ENCODE data around the gene FAM181A. TPM values are rescaled to one million over a fixed set of nuclear protein-coding genes. Genes with fewer than 3 reads are reported as not detected.

Gene FAM181A
- total and polyA plus RNA-seq, 7 donors: not detected

- Histone ChIP-seq H3K27me3 (no peaks in the 10 kb centered on the region), H3K27ac (peak overlapping the region; percentile 77 to 92 (median 80)), H3K36me3 (peaks cover 15 to 62% (median 29%) of the 10 kb centered on the region in 4 donors), H3K9me3 (no peaks in the 10 kb centered on the region), H3K4me3 (no peak overlapping the region), H3K4me1 (peaks cover 0 to 72% (median 64%) of the 10 kb centered on the region in 4 donors)
- intact Hi-C loops (cut with DNase I): no loop called here
- WGBS, 2 donors: 81 to 83% methylated on average over 18 of the region's 18 CpGs
- TF ChIP-seq EP300 (IDR thresholded peaks at IDR 0.05): no peak
- TF ChIP-seq POLR2A (IDR thresholded peaks at IDR 0.05): no peak
- TF ChIP-seq POLR2AphosphoS5 (IDR thresholded peaks at IDR 0.05): no peak
- TF ChIP-seq CTCF (IDR thresholded peaks at IDR 0.05): no peak
- no peak for DNase-seq
These were observed 26.8 kb downstream of the FAM181A start for GRCh38 chr14:93953739-93954515.

GRCh38 chr14:93954516-93954830 is 27.3 kb downstream of the FAM181A start:
- 78 to 83% methylated on average over 4 of the region's 4 CpGs for WGBS, 2 donors
- TF ChIP-seq CTCF (IDR thresholded peaks at IDR 0.05) (no peak), EP300 (IDR thresholded peaks at IDR 0.05) (no peak), POLR2AphosphoS5 (IDR thresholded peaks at IDR 0.05) (no peak), POLR2A (IDR thresholded peaks at IDR 0.05) (no peak)
- H3K4me1 ChIP-seq: peaks cover 0 to 77% (median 69%) of the 10 kb centered on the region in 4 donors
- no peaks in the 10 kb centered on the region for H3K9me3 ChIP-seq
- H3K4me3 ChIP-seq: no peak overlapping the region
- H3K36me3 ChIP-seq: peaks cover 12 to 56% (median 24%) of the 10 kb centered on the region in 4 donors
- H3K27me3 ChIP-seq: no peaks in the 10 kb centered on the region
- no peak for DNase-seq
- intact Hi-C loops (cut with DNase I): no loop called here
- H3K27ac ChIP-seq: peak overlapping the region; percentile 77 to 92 (median 80)

- intact Hi-C loops (cut with DNase I): no loop called here
- Histone ChIP-seq H3K4me3 (no peak overlapping the region), H3K36me3 (peaks cover 5 to 53% (median 18%) of the 10 kb centered on the region in 4 donors), H3K27me3 (no peaks in the 10 kb centered on the region), H3K27ac (peak overlapping the region; percentile 77 to 92 (median 80)), H3K9me3 (no peaks in the 10 kb centered on the region), H3K4me1 (peaks cover 0 to 84% (median 76%) of the 10 kb centered on the region in 4 donors)
- TF ChIP-seq POLR2A (IDR thresholded peaks at IDR 0.05): no peak
- TF ChIP-seq POLR2AphosphoS5 (IDR thresholded peaks at IDR 0.05): no peak
- no peak for TF ChIP-seq EP300 (IDR thresholded peaks at IDR 0.05)
- no peak for TF ChIP-seq CTCF (IDR thresholded peaks at IDR 0.05)
- DNase-seq: no peak
- 45 to 47% methylated on average over 19 of the region's 19 CpGs for WGBS, 2 donors
These were observed 28.0 kb downstream of the FAM181A start for GRCh38 chr14:93954900-93955849.

- Histone ChIP-seq H3K9me3 (no peaks in the 10 kb centered on the region), H3K27ac (peak overlapping the region; percentile 77 to 92 (median 80)), H3K4me3 (no peak overlapping the region), H3K36me3 (peaks cover 1 to 51% (median 15%) of the 10 kb centered on the region in 4 donors), H3K4me1 (peaks cover 0 to 91% (median 78%) of the 10 kb centered on the region in 4 donors), H3K27me3 (no peaks in the 10 kb centered on the region)
- 42 to 64% methylated on average over 8 of the region's 8 CpGs for WGBS, 2 donors
- TF ChIP-seq POLR2A (IDR thresholded peaks at IDR 0.05): no peak
- no peak for TF ChIP-seq EP300 (IDR thresholded peaks at IDR 0.05)
- TF ChIP-seq POLR2AphosphoS5 (IDR thresholded peaks at IDR 0.05): no peak
- TF ChIP-seq CTCF (IDR thresholded peaks at IDR 0.05): no peak
- DNase-seq: no peak
- intact Hi-C loops (cut with DNase I): no loop called here
These were observed 28.8 kb downstream of the FAM181A start for GRCh38 chr14:93955850-93956481.

Measured in sigmoid colon (tissue), 7 donors.